Colonic mucosa (tissue), 4 donors: ENCODE data around the gene KLRK1. TPM values are rescaled to one million over a fixed set of nuclear protein-coding genes. Genes with fewer than 3 reads are reported as not detected.
A peak's percentile ranks its signal among the peaks of the same experiment; 100 is the strongest.

Experiments used
- DNase-seq: peaks from one replicate; pipeline ENCODE4 v3.0.0-alpha.2; 2020
- H3K27ac ChIP-seq: fragments of 200-600 bp; one replicate; pipeline ENCODE4 v1.8.0; 2021
- H3K27me3 ChIP-seq: fragments of 200-600 bp; one replicate; pipeline ENCODE4 v1.8.0; 2021
- H3K36me3 ChIP-seq: fragments of 200-600 bp; one replicate; pipeline ENCODE4 v1.8.0; 2021
- H3K4me1 ChIP-seq: fragments of 200-600 bp; one replicate; pipeline ENCODE4 v1.8.0; 2021; ENCODE audit warnings: mild to moderate bottlenecking
- H3K4me3 ChIP-seq: fragments of 200-600 bp; one replicate; pipeline ENCODE4 v1.8.0; 2021
- H3K9ac ChIP-seq, 2 donors: one replicate each; pipeline ENCODE4 v1.7.0; 2013; ENCODE audit warnings: control low read depth in 2 of 2, low read depth in 2 of 2, low read length in 2 of 2
- H3K9me3 ChIP-seq: fragments of 200-600 bp; one replicate; pipeline ENCODE4 v1.8.0; 2021
- CTCF ChIP-seq: fragments of 200-600 bp; IDR thresholded peaks from one replicate; pipeline ENCODE4 v1.8.0; 2022; ENCODE audit warnings: antibody characterized with exemption, mild to moderate bottlenecking
- intact Hi-C: fragments of 100-400 bp; cut with DNase I; formaldehyde crosslinking; loops from one replicate; pipeline ENCODE4 v1.14.1; 2022
- total RNA-seq, 2 donors: library from RNA; stranded (reverse); fragmentation: NEBNext Ultra II Directional in 1 of 2; extraction: Animal tissue kit (Norgen Biotek cat#: 25700) in 1 of 2; gene quantifications; one replicate each; pipeline ENCODE4 v1.2.1, GENCODE V29; 2021
- donor health status: healthy.
- donor health status: DM: no; HTN: no; CAD: no.
- donor health status: DM: no; HTN: no; CAD: no.

The KLRK1 gene
- total RNA-seq, 2 donors from 2014 or later, result 1.1 to 1.6 TPM

- DNase-seq, result no peak
- no peak for TF ChIP-seq CTCF
- Histone ChIP-seq H3K36me3 (no peaks in the 10 kb centered on the region), H3K27ac (peak overlapping the region; percentile 85), H3K9me3 (no peaks in the 10 kb centered on the region), H3K4me1 (peaks cover 6% of the 10 kb centered on the region), H3K4me3 (no peak overlapping the region), H3K27me3 (no peaks in the 10 kb centered on the region), H3K9ac (no peak overlapping the region)
- intact Hi-C loops, result no loop called here
Measured at GRCh38 chr12:10366875-10367274, 23.0 kb downstream of the KLRK1 start.

- H3K27ac ChIP-seq, result peak overlapping the region; percentile 85
- peak overlapping the region in 1 of 2 donors; percentile 84 for H3K9ac ChIP-seq
- peak overlapping the region; percentile 28 for H3K4me3 ChIP-seq
- TF ChIP-seq CTCF, result peak; percentile 17
- intact Hi-C loops, result no loop called here
- no peak for DNase-seq
- no peaks in the 10 kb centered on the region for H3K9me3 ChIP-seq
- no peaks in the 10 kb centered on the region for H3K27me3 ChIP-seq
- peaks cover 6% of the 10 kb centered on the region for H3K4me1 ChIP-seq
- H3K36me3 ChIP-seq, result no peaks in the 10 kb centered on the region
Measured at GRCh38 chr12:10365696-10366405, 24.0 kb downstream of the KLRK1 start.

- intact Hi-C loops, result no loop called here
- Histone ChIP-seq H3K27ac (peak overlapping the region; percentile 85), H3K9ac (peak overlapping the region; percentile 77 to 84), H3K36me3 (no peaks in the 10 kb centered on the region), H3K4me3 (peak overlapping the region; percentile 28), H3K27me3 (no peaks in the 10 kb centered on the region), H3K9me3 (no peaks in the 10 kb centered on the region), H3K4me1 (peaks cover 6% of the 10 kb centered on the region)
- DNase-seq, result peak; percentile 86
- no peak for TF ChIP-seq CTCF
Measured at GRCh38 chr12:10364815-10365622, 24.8 kb downstream of the KLRK1 start.

- no peak for TF ChIP-seq CTCF
- intact Hi-C loops, result no loop called here
- H3K36me3 ChIP-seq, result no peaks in the 10 kb centered on the region
- peak; percentile 60 for DNase-seq
- H3K9me3 ChIP-seq, result no peaks in the 10 kb centered on the region
- H3K4me3 ChIP-seq, result peak overlapping the region; percentile 28
- H3K27ac ChIP-seq, result peak overlapping the region; percentile 85
- peaks cover 6% of the 10 kb centered on the region for H3K4me1 ChIP-seq
- H3K27me3 ChIP-seq, result no peaks in the 10 kb centered on the region
- peak overlapping the region; percentile 77 to 84 for H3K9ac ChIP-seq
Measured at GRCh38 chr12:10363914-10364814, 25.7 kb downstream of the KLRK1 start.

- DNase-seq, result no peak
- Histone ChIP-seq H3K27ac (peak overlapping the region; percentile 85), H3K27me3 (no peaks in the 10 kb centered on the region), H3K36me3 (no peaks in the 10 kb centered on the region), H3K9me3 (no peaks in the 10 kb centered on the region), H3K4me3 (peak overlapping the region; percentile 28), H3K4me1 (peaks cover 6% of the 10 kb centered on the region), H3K9ac (peak overlapping the region; percentile 77 to 84)
- no peak for TF ChIP-seq CTCF
- intact Hi-C loops, result no loop called here
Measured at GRCh38 chr12:10363658-10363913, 26.3 kb downstream of the KLRK1 start.
